ENCODE results near the gene EBF3.

The EBF3 gene

DNA sequence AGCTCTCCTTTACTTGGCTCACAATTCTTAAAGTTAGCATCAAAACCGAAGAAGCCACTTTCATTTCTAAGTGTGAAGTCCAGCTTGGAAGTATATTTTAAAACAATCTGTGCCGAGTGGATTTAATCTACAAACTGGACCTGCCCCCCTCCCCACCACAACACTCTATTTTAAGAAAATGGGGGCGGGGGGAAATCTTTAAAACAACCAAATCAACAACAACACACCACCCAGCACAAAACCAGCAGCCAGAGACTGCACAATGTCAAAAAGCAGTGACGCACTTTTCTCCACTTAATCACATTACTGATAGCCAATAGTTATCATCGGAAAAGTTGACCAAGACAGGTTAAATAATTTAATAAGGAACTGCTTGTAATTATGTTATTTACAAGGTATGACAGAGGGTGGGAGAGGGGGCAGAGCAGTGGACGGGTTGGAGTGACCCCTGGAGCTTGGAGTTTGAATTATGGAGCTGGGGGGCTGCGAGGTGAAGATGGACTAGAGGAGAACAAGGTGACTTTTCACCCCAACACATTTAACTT lies 2.8 kb downstream of the EBF3 start:
- no peak overlapping the region for H3K9ac ChIP-seq (ENCODE audit: low read length)
- H3K27ac ChIP-seq (ENCODE audit: low read length), result no peak overlapping the region
- no peaks in the 10 kb centered on the region for H3K79me2 ChIP-seq (ENCODE audit: low read length)
- no peaks in the 10 kb centered on the region for H3K36me3 ChIP-seq (replicated peaks; ENCODE audit: low read depth, low read length)
- H3K9me3 ChIP-seq (ENCODE audit: insufficient read depth, low read length), result no peaks in the 10 kb centered on the region
- no peaks in the 10 kb centered on the region for H4K20me1 ChIP-seq (ENCODE audit: insufficient read depth, low read length)
- no peak overlapping the region for H3K4me2 ChIP-seq (ENCODE audit: low read length)
- no peaks in the 10 kb centered on the region for H3K27me3 ChIP-seq (ENCODE audit: low read depth, low read length)
- no peak overlapping the region for H3K4me3 ChIP-seq (ENCODE audit: low read length)
- no peak for TF ChIP-seq EZH2phosphoT487 (IDR thresholded peaks at IDR 0.05; ENCODE audit: low read depth)
- no peak for TF ChIP-seq CTCF (IDR thresholded peaks at IDR 0.05; ENCODE audit: low read depth, low read length)
- H2AFZ ChIP-seq (ENCODE audit: low read depth, low read length), result no peak overlapping the region
- no peaks in the 10 kb centered on the region for H3K4me1 ChIP-seq (ENCODE audit: low read length)

- Histone ChIP-seq H4K20me1 (ENCODE audit: insufficient read depth, low read length) (no peaks in the 10 kb centered on the region), H3K4me2 (ENCODE audit: low read length) (no peak overlapping the region), H2AFZ (ENCODE audit: low read depth, low read length) (no peak overlapping the region), H3K27me3 (ENCODE audit: low read depth, low read length) (no peaks in the 10 kb centered on the region), H3K27ac (ENCODE audit: low read length) (no peak overlapping the region), H3K79me2 (ENCODE audit: low read length) (no peaks in the 10 kb centered on the region), H3K9ac (ENCODE audit: low read length) (no peak overlapping the region), H3K9me3 (ENCODE audit: insufficient read depth, low read length) (no peaks in the 10 kb centered on the region), H3K4me3 (ENCODE audit: low read length) (no peak overlapping the region), H3K36me3 (replicated peaks; ENCODE audit: low read depth, low read length) (no peaks in the 10 kb centered on the region), H3K4me1 (ENCODE audit: low read length) (no peaks in the 10 kb centered on the region)
- no peak for TF ChIP-seq EZH2phosphoT487 (IDR thresholded peaks at IDR 0.05; ENCODE audit: low read depth)
- TF ChIP-seq CTCF (IDR thresholded peaks at IDR 0.05; ENCODE audit: low read depth, low read length), result no peak
These were observed 3.5 kb downstream of the EBF3 start for GRCh38 chr10:129960481-129961156.

DNA sequence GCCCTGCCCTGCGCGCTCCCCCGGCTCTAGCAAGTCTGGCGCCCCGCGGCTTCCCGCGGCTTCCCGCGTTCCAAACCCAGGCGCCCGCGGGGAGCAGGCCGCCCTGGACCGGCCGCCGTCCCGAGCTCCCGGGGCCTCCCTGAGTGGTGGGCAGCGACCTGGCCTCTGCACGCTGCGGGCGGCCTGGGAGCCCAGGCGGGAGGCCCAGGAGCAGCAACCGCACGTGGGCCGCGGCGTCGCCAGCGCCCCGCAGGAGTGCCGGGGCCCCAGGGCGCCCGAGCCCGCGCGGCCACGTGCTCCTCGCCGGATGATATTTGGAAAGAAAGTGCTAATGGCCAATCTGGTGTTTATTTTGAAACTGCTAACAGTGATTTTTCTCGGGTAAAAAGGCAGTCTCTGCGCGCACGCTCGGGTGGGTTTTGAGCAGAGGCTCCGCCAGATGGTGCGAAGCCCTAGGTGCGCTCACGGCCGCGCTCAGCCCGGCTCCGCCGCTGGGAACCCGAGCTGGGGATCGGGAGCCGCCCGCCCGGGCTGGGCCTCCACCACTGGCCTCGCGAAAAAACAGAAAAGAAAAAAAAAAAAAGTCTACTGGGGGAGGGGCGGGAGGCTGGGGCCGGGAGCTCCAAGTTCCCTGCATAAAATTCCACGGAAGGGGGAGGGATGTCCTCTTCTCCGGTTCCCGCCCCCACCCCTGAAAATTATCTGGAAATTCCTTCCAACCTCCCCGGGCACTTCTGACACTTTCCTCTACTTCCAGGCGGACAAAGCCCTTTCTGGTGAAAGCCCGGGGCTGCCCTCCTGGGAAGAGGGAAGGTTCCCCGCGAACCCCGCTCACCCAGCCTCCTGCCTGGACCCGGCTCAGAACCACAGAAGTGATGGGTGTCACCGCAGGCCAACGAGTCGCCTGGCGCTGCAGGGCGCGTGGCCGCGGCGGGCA lies 4.3 kb downstream of the EBF3 start:
- no peaks in the 10 kb centered on the region for H3K27me3 ChIP-seq (ENCODE audit: low read depth, low read length)
- no peaks in the 10 kb centered on the region for H3K9me3 ChIP-seq (ENCODE audit: insufficient read depth, low read length)
- no peak for TF ChIP-seq EZH2phosphoT487 (IDR thresholded peaks at IDR 0.05; ENCODE audit: low read depth)
- no peak for TF ChIP-seq CTCF (IDR thresholded peaks at IDR 0.05; ENCODE audit: low read depth, low read length)
- no peaks in the 10 kb centered on the region for H3K36me3 ChIP-seq (replicated peaks; ENCODE audit: low read depth, low read length)
- H3K4me1 ChIP-seq (ENCODE audit: low read length), result no peaks in the 10 kb centered on the region
- no peaks in the 10 kb centered on the region for H4K20me1 ChIP-seq (ENCODE audit: insufficient read depth, low read length)
- no peak overlapping the region for H2AFZ ChIP-seq (ENCODE audit: low read depth, low read length)
- H3K9ac ChIP-seq (ENCODE audit: low read length), result no peak overlapping the region
- H3K4me2 ChIP-seq (ENCODE audit: low read length), result no peak overlapping the region
- no peak overlapping the region for H3K4me3 ChIP-seq (ENCODE audit: low read length)
- H3K79me2 ChIP-seq (ENCODE audit: low read length), result no peaks in the 10 kb centered on the region
- H3K27ac ChIP-seq (ENCODE audit: low read length), result no peak overlapping the region
